NCI-H2029 treated with DMSO at 0.1 percent for 48 hours (cell line): ENCODE results near the gene NDUFB7.

Experiments used
- DNase-seq: peaks from one replicate; lab custom pipeline; 2025; lab: John Stamatoyannopoulos, UW

NDUFB7 gene

GRCh38 chr19:14520543-14520942 lies 51.3 kb downstream of the NDUFB7 start:
- no peak for DNase-seq

- DNase-seq, result no peak
These were observed 51.9 kb downstream of the NDUFB7 start for GRCh38 chr19:14519860-14520407.

- DNase-seq, result no peak
These were observed 52.5 kb downstream of the NDUFB7 start for GRCh38 chr19:14519245-14519859.

GRCh38 chr19:14517840-14518505 lies 53.9 kb downstream of the NDUFB7 start, which contains the start of gene DNAJB1:
Gene DNAJB1, minus strand, starts transcription at chr19:14518397. Its CDS starts 48 bp downstream, at chr19:14518349.
- no peak for DNase-seq

DNA sequence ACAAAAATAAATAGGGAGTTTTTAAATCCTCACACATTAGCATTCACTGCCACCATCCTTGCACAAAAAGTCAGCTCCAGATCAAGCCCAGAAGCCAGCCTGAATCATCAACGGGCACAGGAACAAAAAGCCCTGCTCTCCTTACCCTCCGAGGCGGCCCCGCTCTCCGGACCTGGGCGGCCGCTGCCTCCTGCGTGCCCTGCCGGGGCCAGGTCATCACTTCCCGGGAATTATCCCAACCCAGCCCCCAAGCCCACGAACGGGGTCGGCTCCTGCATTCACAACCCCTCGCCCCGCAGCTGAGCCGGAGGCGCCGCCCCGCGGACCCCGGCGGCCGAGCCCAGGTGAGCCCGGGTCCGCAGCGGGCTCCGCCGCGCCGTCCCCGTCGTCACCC lies 54.4 kb downstream of the NDUFB7 start:
- no peak for DNase-seq

GRCh38 chr19:14516746-14517438 lies 55.0 kb downstream of the NDUFB7 start:
- DNase-seq, result no peak
